Hepatocyte (in vitro differentiated cells): Measurements from ENCODE around the gene FAM170B. TPM values are rescaled to one million over a fixed set of nuclear protein-coding genes. Genes with fewer than 3 reads are reported as not detected.
A peak's percentile ranks its signal among the peaks of the same experiment; 100 is the strongest.

ENCODE experiments used
- DNase-seq: peaks from one replicate; pipeline ENCODE4 v3.0.0-alpha.2; 2016; ENCODE audit warnings: low spot score
- H2AFZ ChIP-seq: fragments of 200-600 bp; sonication (generic); 2 replicates; pipeline ENCODE4 v1.6.0; 2016; ENCODE audit warnings: antibody characterized with exemption, mild to moderate bottlenecking
- H3K27ac ChIP-seq: fragments of 200-600 bp; sonication (generic); 2 replicates; pipeline ENCODE4 v1.5.1; 2016; ENCODE audit warnings: mild to moderate bottlenecking
- H3K27me3 ChIP-seq: fragments of 200-600 bp; sonication (generic); 2 replicates; pipeline ENCODE4 v1.6.1; 2016
- H3K36me3 ChIP-seq: fragments of 200-600 bp; sonication (generic); replicated peaks from 2 replicates; pipeline ENCODE4 v1.5.1; 2016; ENCODE audit warnings: low read depth; ENCODE audit not compliant: insufficient read depth
- H3K4me1 ChIP-seq: fragments of 200-600 bp; sonication (generic); 2 replicates; pipeline ENCODE4 v1.5.1; 2016; ENCODE audit warnings: mild to moderate bottlenecking, moderate library complexity; ENCODE audit not compliant: insufficient read depth
- H3K4me2 ChIP-seq: fragments of 200-600 bp; sonication (generic); 2 replicates; pipeline ENCODE4 v1.6.0; 2016
- H3K4me3 ChIP-seq: fragments of 200-600 bp; sonication (generic); 2 replicates; pipeline ENCODE4 v1.5.1; 2016; ENCODE audit warnings: mild to moderate bottlenecking
- H3K79me2 ChIP-seq: fragments of 200-600 bp; sonication (generic); 2 replicates; pipeline ENCODE4 v1.6.0; 2017; ENCODE audit warnings: mild to moderate bottlenecking
- H3K9me2 ChIP-seq: fragments of 200-600 bp; sonication (generic); replicated peaks from 2 replicates; pipeline ENCODE4 v1.6.0; 2017; ENCODE audit warnings: mild to moderate bottlenecking; ENCODE audit not compliant: insufficient read depth
- H3K9me3 ChIP-seq: fragments of 200-600 bp; sonication (generic); 2 replicates; pipeline ENCODE4 v1.5.1; 2016; ENCODE audit warnings: low read depth, mild to moderate bottlenecking
- H4K20me1 ChIP-seq: fragments of 200-600 bp; sonication (generic); 2 replicates; pipeline ENCODE4 v1.6.0; 2016; ENCODE audit warnings: mild to moderate bottlenecking; ENCODE audit not compliant: insufficient read depth, poor library complexity, severe bottlenecking
- EZH2 ChIP-seq: fragments of 200-600 bp; sonication (generic); IDR thresholded peaks from 2 replicates; pipeline ENCODE4 v1.6.1; 2016; ENCODE audit warnings: antibody characterized with exemption, mild to moderate bottlenecking, borderline replicate concordance
- EZH2phosphoT487 ChIP-seq: fragments of 200-600 bp; sonication (generic); IDR thresholded peaks from one replicate; pipeline ENCODE4 v1.6.1; 2018; ENCODE audit warnings: antibody characterized with exemption, mild to moderate bottlenecking, low read depth, moderate library complexity; ENCODE audit not compliant: unreplicated experiment, severe bottlenecking
- WGBS: methylation state at CpG from one replicate; pipeline ENCODE4 v1.1.6; 2016; ENCODE audit warnings: low lambda C conversion rate; ENCODE audit errors: missing lambda C conversion rate; 5-methylcytosine and 5-hydroxymethylcytosine counted together
- polyA plus RNA-seq: library from polyadenylated mRNA; unstranded; fragments of >200 nt; fragmentation: Nextera tagmentation; extraction: Ambion mirVana; gene quantifications from 2 replicates; pipeline ENCODE4 v1.2.1, GENCODE V29; 2016
- total RNA-seq: library from RNA; depleted of rRNA; stranded (reverse); fragments of >200 nt; gene quantifications from 2 replicates; pipeline ENCODE4 v1.2.3, GENCODE V29; 2014
- TF ChIP-seq, protein P1 (sequence below): fragments of 200-600 bp; sonication (generic); IDR thresholded peaks from 2 replicates; pipeline ENCODE4 v1.5.1; 2016; ENCODE audit warnings: antibody characterized with exemption, mild to moderate bottlenecking; ENCODE audit not compliant: poor library complexity

FAM170B gene
- total and polyA plus RNA-seq, 2 experiments from 2014 or later = not detected

DNA sequence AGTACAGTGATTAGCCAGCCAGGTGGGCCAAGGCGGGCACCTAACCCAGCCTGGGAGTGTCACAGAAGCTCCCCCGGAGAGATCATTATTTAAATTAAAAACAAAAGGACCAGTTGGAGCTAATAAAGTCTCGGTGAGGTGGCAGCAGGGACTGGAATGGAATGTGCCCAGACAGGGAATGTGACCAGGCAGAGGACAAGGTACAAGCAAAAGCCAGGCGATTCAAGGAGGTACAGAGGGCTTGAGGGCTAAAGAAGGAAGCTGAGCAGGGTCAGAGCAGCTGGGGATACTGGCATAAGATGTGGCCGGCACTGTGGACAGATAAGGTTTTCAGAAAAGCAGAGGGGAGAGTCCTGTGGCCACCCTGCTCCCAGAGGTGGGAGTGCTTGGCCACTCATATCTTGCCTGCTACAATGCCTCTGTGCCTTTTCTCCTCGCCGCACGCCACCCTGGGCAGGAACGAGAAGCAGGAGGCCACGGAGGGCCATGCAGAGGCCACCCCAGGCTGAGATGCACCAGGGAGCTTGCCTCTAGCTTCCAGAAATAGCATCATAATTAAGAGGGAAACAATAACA, 41.2 kb upstream of the FAM170B start:
- Histone ChIP-seq H3K27me3 (no peaks in the 10 kb centered on the region), H3K79me2 (no peaks in the 10 kb centered on the region), H3K4me2 (no peak overlapping the region), H3K9me3 (no peaks in the 10 kb centered on the region), H2AFZ (no peak overlapping the region), H4K20me1 (no peaks in the 10 kb centered on the region), H3K27ac (no peak overlapping the region), H3K4me3 (no peak overlapping the region), H3K9me2 (no peaks in the 10 kb centered on the region), H3K36me3 (no peaks in the 10 kb centered on the region), H3K4me1 (no peaks in the 10 kb centered on the region)
- WGBS = 76% methylated on average over 10 of the region's 10 CpGs
- TF ChIP-seq, protein P1, sequence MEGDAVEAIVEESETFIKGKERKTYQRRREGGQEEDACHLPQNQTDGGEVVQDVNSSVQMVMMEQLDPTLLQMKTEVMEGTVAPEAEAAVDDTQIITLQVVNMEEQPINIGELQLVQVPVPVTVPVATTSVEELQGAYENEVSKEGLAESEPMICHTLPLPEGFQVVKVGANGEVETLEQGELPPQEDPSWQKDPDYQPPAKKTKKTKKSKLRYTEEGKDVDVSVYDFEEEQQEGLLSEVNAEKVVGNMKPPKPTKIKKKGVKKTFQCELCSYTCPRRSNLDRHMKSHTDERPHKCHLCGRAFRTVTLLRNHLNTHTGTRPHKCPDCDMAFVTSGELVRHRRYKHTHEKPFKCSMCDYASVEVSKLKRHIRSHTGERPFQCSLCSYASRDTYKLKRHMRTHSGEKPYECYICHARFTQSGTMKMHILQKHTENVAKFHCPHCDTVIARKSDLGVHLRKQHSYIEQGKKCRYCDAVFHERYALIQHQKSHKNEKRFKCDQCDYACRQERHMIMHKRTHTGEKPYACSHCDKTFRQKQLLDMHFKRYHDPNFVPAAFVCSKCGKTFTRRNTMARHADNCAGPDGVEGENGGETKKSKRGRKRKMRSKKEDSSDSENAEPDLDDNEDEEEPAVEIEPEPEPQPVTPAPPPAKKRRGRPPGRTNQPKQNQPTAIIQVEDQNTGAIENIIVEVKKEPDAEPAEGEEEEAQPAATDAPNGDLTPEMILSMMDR = no peak
- TF ChIP-seq EZH2 (no peak), EZH2phosphoT487 (no peak)
- peak; percentile 34 for DNase-seq

DNA sequence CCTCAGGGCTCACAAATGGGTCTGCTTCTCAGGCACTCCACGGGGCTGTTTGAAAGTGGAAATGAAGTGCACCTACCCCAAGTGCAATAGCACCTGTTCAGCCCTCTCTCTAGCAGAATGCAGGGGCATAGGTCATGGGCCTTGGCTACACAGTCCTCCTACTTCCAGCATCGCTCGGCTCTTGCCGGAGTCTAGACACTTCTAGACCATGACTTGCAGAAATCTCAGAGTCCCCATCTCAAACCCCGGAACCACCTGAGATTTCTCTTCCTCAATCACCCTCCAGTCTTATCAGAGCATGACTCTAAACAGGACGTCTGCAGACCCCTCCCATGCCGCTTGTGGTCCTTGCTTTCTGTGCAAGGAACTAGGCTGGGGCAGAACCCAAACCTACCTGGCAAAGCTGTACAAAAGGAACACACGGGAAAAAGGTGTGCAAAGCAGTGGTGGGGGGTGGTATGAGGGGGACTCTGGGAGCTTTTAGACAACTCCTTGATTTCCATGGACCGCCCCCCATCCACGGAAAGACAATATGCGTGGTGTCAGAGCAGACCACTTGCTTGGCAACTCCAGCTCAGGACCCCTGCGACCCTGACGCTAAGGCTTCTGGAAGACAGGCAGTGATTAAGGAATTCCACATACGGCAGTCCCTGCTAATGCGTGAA, 40.6 kb upstream of the FAM170B start:
- no peaks in the 10 kb centered on the region for H3K9me2 ChIP-seq
- no peak overlapping the region for H3K27ac ChIP-seq
- 78% methylated on average over 15 of the region's 15 CpGs for WGBS
- H3K27me3 ChIP-seq = no peaks in the 10 kb centered on the region
- no peaks in the 10 kb centered on the region for H3K79me2 ChIP-seq
- no peaks in the 10 kb centered on the region for H4K20me1 ChIP-seq
- H3K4me3 ChIP-seq = no peak overlapping the region
- no peak overlapping the region for H2AFZ ChIP-seq
- H3K4me2 ChIP-seq = no peak overlapping the region
- TF ChIP-seq, protein P1 = no peak
- TF ChIP-seq EZH2 (no peak), EZH2phosphoT487 (no peak)
- no peaks in the 10 kb centered on the region for H3K36me3 ChIP-seq
- H3K9me3 ChIP-seq = no peaks in the 10 kb centered on the region
- no peak for DNase-seq
- no peaks in the 10 kb centered on the region for H3K4me1 ChIP-seq

- H3K4me1 ChIP-seq = no peaks in the 10 kb centered on the region
- DNase-seq = no peak
- no peak overlapping the region for H3K4me3 ChIP-seq
- H3K36me3 ChIP-seq = no peaks in the 10 kb centered on the region
- H3K79me2 ChIP-seq = no peaks in the 10 kb centered on the region
- no peaks in the 10 kb centered on the region for H4K20me1 ChIP-seq
- H3K27ac ChIP-seq = no peak overlapping the region
- no peaks in the 10 kb centered on the region for H3K27me3 ChIP-seq
- H3K4me2 ChIP-seq = no peak overlapping the region
- no peak overlapping the region for H2AFZ ChIP-seq
- H3K9me2 ChIP-seq = no peaks in the 10 kb centered on the region
- 66% methylated on average over 4 of the region's 4 CpGs for WGBS
- TF ChIP-seq EZH2 (no peak), EZH2phosphoT487 (no peak)
- TF ChIP-seq, protein P1 = no peak
- no peaks in the 10 kb centered on the region for H3K9me3 ChIP-seq
Observed at GRCh38 chr10:49173853-49174252, 40.0 kb upstream of the FAM170B start.
